ENCODE results near the gene TSPEAR. TPM values are rescaled to one million over a fixed set of nuclear protein-coding genes. Genes with fewer than 3 reads are reported as not detected.

TSPEAR gene
- total RNA-seq, 2 experiments from 2014 or later: not detected

DNA sequence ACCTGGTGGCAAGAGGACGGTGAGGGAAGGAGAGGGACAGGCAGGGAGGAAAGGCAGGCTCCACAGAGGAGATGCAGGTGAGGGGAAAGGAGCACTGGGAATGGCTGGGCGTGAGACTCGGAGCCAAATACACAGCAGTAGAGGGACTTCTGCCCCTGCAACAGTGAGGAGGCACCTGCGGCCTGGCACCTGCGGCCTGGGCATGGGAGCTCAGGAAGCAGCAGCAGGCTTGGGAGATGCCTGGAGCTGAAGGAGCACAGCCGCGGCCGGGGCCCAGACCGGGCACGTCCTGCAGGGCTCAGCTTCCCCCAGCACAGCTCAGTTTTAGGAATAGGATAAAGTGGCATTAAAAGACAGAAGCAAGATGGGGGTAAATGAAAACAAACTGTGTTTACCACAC, 20.9 kb upstream of the TSPEAR start:
- Mint-ChIP-seq H3K4me3 (no peak overlapping the region), H3K9me3 (no peaks in the 10 kb centered on the region), H3K4me1 (ENCODE audit: low read depth) (no peaks in the 10 kb centered on the region), H3K36me3 (ENCODE audit: low read depth) (no peaks in the 10 kb centered on the region), H3K27ac (no peak overlapping the region), H3K27me3 (peaks cover 3% of the 10 kb centered on the region)
- ATAC-seq: no peak
- intact Hi-C loops (cut with micrococcal nuclease): no loop called here
- POLR2A ChIA-PET: no interaction called here
- CTCF ChIA-PET: no interaction called here
- no peak for DNase-seq
- TF ChIP-seq, protein P1, sequence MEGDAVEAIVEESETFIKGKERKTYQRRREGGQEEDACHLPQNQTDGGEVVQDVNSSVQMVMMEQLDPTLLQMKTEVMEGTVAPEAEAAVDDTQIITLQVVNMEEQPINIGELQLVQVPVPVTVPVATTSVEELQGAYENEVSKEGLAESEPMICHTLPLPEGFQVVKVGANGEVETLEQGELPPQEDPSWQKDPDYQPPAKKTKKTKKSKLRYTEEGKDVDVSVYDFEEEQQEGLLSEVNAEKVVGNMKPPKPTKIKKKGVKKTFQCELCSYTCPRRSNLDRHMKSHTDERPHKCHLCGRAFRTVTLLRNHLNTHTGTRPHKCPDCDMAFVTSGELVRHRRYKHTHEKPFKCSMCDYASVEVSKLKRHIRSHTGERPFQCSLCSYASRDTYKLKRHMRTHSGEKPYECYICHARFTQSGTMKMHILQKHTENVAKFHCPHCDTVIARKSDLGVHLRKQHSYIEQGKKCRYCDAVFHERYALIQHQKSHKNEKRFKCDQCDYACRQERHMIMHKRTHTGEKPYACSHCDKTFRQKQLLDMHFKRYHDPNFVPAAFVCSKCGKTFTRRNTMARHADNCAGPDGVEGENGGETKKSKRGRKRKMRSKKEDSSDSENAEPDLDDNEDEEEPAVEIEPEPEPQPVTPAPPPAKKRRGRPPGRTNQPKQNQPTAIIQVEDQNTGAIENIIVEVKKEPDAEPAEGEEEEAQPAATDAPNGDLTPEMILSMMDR (IDR thresholded peaks at IDR 0.05): no peak

DNA sequence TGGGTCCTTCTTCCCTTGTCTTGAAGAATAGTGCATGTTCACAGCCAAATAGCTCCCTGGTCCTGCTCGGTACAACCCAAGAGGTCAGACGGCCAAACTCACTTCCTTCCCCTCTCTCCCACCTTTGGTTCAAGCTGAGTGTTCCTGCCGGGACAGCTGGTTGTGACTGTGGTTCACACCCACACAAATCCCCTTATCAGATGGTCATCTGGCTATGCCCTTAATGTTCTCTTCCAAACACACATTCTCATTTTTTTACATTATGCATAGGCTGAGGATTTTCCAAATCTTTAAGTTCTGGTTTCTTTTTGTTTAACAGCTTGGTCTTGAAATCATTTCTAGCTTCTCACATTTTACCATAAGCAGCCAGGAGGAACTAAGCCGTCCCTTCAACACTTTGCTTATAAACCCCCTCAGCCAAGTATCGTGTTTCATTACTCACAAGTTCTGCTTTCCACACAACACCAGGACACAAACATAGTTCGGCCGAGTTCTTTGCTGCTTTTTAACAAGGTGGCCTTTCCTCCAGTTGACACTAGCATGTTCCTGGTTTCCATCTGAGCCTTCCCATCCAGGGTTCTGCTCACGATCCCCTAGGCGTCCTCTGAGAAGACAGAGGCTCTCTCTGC, 19.7 kb upstream of the TSPEAR start:
- H3K27ac Mint-ChIP-seq: no peak overlapping the region
- ChIA-PET CTCF (interaction anchor here (2.2 kb wide), 1 partner anchor 12 kb away, joined by 9 read pairs; no protein-coding TSS in a partner anchor), POLR2A (no interaction called here)
- no peak overlapping the region for H3K4me3 Mint-ChIP-seq
- no peaks in the 10 kb centered on the region for H3K9me3 Mint-ChIP-seq
- TF ChIP-seq, protein P1 (IDR thresholded peaks at IDR 0.05): no peak
- no peaks in the 10 kb centered on the region for H3K36me3 Mint-ChIP-seq (ENCODE audit: low read depth)
- DNase-seq (no peak), ATAC-seq (no peak)
- no peaks in the 10 kb centered on the region for H3K4me1 Mint-ChIP-seq (ENCODE audit: low read depth)
- H3K27me3 Mint-ChIP-seq: peaks cover 3% of the 10 kb centered on the region
- intact Hi-C loops (cut with micrococcal nuclease): no loop called here

DNA sequence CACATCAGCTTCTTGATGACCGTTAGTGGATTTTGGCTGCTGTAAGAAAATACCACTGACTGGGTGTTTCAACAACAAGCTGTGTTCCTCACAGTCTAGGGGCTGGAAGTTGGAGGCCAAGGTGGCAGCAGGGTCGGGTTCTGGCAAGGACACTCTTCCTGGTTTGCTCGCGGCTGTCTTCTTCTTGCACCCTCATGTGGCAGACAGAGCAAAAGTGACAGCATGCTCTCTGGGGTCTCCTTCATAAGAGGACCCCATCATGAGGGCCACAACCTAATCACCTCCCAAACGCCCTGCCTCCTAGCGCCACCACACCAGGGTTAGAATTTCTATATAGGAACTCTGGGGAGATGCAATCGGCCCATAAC, 18.6 kb upstream of the TSPEAR start:
- H3K9me3 Mint-ChIP-seq: no peaks in the 10 kb centered on the region
- no peaks in the 10 kb centered on the region for H3K36me3 Mint-ChIP-seq (ENCODE audit: low read depth)
- H3K4me3 Mint-ChIP-seq: no peak overlapping the region
- CTCF ChIA-PET: interaction anchor here (2.2 kb wide), 1 partner anchor 13 kb away, joined by 9 read pairs; no protein-coding TSS in a partner anchor
- POLR2A ChIA-PET: no interaction called here
- H3K27ac Mint-ChIP-seq: no peak overlapping the region
- ATAC-seq (no peak), DNase-seq (no peak)
- TF ChIP-seq, protein P1 (IDR thresholded peaks at IDR 0.05): no peak
- H3K27me3 Mint-ChIP-seq: peaks cover 3% of the 10 kb centered on the region
- H3K4me1 Mint-ChIP-seq (ENCODE audit: low read depth): no peaks in the 10 kb centered on the region
- intact Hi-C loops (cut with micrococcal nuclease): no loop called here

DNA sequence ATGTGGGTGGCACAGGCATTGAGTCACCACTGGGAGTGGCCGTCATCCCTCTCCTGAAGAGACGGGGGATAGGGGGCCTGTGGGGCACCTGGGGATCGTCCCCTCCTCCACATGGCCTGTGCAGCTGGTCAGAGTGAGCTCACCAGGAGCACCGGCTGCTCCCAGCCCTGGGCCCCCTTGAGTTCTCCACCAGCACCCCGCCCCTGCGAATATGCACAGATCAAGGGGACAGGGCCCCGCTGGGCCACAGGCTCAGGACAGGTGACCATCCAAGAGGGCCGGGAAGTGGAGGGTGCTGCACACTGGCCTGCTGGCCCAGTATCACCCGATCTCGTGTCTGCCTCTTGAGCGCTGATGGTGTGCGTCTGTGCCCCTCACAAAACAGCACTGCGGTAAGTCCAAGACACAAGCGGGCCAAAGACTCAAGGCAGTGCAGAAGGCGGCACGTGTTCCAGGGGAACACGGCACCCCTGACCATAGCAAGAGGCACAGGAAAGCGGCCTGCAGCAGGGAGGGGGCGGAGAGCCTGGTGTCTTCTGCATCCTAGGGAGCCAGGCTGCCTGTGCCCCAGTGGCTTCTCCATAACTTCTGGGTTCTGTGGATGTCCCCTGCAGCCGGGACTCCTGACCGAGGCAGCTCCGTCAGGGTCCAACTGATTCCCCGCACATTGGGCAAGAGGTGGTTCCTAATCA, 18.1 kb upstream of the TSPEAR start:
- Mint-ChIP-seq H3K4me3 (no peak overlapping the region), H3K27ac (no peak overlapping the region), H3K4me1 (ENCODE audit: low read depth) (no peaks in the 10 kb centered on the region), H3K9me3 (no peaks in the 10 kb centered on the region), H3K27me3 (peaks cover 3% of the 10 kb centered on the region), H3K36me3 (ENCODE audit: low read depth) (no peaks in the 10 kb centered on the region)
- CTCF ChIA-PET: interaction anchor here (2.2 kb wide), 1 partner anchor 13 kb away, joined by 9 read pairs; no protein-coding TSS in a partner anchor
- intact Hi-C loops (cut with micrococcal nuclease): no loop called here
- DNase-seq: no peak
- POLR2A ChIA-PET: interaction anchor here (0.7 kb wide), 1 partner anchor 235 kb away, joined by 3 read pairs; no protein-coding TSS in a partner anchor
- TF ChIP-seq, protein P1 (IDR thresholded peaks at IDR 0.05): no peak
- no peak for ATAC-seq

DNA sequence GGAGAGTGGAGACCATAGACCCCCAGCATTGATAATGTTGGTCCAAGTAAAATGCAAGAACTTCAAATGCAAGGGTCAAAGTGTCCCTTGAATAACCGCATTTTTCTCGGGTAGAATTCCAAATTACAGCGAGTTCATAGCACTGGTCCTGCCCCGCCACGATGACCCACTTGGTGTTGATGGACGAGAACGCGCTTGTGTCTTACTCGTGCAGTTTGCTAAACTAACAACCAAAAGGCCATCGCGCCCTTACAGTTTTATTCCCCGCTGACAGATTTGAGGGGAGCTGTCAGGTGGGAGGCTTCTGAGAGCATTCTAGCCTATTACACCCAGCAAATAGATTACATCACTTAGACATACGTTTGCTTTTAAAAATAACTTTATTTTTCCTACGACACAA, 17.3 kb upstream of the TSPEAR start:
- Mint-ChIP-seq H3K36me3 (ENCODE audit: low read depth) (no peaks in the 10 kb centered on the region), H3K27ac (no peak overlapping the region), H3K9me3 (no peaks in the 10 kb centered on the region), H3K4me3 (no peak overlapping the region), H3K4me1 (ENCODE audit: low read depth) (peaks cover 3% of the 10 kb centered on the region), H3K27me3 (peaks cover 5% of the 10 kb centered on the region)
- ATAC-seq (no peak), DNase-seq (no peak)
- ChIA-PET CTCF (interaction anchor here (2.2 kb wide), 1 partner anchor 14 kb away, joined by 9 read pairs; no protein-coding TSS in a partner anchor), POLR2A (interaction anchor here (0.7 kb wide), 1 partner anchor 234 kb away, joined by 3 read pairs; no protein-coding TSS in a partner anchor)
- TF ChIP-seq, protein P1 (IDR thresholded peaks at IDR 0.05): no peak
- intact Hi-C loops (cut with micrococcal nuclease): no loop called here
